ENCODE results near the gene ACTR10.

The ACTR10 gene

DNA sequence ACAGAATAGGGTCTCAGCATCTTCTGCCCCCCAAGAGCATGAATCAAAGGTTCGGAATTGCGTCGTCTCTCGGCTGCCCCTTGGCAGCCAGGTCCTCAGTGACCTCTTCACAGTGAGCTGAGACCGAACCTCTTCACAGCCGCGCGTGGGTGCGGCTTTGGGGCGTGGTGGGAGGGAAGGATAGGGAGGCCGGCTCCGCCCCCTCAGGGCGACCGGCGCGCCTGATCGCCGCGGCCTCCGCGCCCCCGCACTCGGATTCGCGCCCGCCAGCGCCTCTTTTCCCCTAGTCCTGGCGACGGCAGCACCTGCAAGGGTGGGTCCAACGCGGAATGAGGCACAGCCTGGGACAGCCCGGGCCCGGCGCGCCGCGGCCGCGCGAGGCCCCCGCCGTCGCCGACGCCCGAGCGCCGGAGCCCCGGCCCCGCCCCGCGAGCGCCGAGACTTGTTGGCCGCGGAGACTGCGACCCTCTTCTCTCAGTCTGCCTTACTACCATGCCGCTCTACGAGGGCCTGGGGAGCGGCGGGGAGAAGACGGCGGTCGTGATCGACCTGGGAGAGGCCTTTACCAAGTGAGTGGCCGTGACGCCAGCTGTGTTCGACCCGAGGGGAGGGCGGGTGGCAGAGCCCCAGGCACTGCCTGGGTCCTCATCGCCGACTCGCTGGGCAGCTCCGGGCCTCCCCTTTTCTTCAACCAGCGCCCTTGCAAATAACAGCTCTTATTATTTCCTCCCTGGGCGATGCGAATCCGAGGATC is at the start of gene ACTR10:
Gene ACTR10 (plus strand): TSS at position 424 of the 754 bp plus-strand sequence. CDS start 69 bp downstream, at position 493.
- no peak for FAIRE-seq

DNA sequence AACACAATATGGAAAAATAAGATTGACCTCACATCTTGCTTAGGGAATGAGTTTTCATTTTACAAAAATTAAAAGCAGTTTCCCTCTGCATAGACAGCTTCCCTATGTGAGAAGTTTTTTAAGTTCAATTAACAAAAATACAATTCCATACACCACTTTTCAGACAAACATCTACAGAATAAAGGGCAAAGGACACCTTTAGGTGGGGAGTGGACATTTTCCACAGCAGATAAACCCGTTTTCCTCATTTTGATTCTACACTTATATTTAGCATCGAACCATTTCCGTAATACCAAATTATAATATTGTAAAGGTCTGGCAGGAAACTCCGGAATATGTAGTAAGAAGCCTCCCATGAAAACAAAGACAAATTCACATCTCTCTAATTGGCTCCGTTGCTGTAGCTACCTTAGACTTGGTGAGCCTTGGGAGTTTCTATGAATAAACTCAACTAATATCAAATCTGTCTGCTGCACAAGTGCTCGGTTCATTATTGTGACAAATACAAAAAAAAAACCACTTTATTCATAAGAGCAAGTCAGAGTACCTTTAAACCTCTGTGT is 49.6 kb upstream of the ACTR10 start:
- FAIRE-seq, result no peak

DNA sequence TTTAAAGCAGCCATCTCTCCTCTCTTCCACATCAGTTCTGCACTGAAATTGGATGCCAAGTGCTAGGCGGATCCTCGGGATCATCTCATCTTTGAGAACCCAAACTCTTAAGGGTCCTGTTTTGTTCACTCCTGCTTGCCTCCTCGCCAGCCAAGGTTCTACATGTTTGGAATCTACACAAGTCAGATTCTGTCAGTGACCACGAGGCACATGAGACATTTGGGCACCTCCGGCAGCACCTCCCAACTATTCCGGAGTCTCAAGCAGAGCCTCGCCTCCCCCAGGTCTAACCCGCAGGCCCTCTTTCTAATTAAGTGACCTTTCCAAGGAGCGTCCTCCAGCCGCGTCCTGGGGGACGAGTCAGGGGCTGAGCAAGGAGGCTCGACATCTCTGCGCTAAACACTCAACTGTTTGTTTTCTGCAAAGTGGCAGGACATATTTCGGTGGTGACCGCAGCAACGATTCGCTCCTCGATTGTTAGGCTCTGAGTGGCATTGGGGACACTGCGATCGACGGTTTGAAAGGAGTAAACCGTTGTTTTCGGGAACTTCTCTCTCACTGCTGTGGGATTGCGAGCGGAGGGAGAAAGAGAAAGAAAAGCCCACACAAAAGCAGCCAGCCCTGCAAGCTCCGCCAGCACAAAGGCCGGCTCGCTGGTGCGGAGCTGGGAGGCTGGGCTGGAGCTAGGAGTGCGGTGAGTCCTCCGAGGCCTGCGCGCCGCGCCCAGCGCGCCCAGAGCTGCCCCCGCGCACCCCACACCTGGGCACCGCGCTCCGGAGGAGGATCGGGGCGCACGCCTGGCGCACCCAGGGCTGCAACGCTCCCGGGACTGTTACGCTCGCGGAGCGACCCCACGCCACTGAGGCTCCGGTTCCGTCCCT is 48.6 kb upstream of the ACTR10 start:
- no peak for FAIRE-seq

DNA sequence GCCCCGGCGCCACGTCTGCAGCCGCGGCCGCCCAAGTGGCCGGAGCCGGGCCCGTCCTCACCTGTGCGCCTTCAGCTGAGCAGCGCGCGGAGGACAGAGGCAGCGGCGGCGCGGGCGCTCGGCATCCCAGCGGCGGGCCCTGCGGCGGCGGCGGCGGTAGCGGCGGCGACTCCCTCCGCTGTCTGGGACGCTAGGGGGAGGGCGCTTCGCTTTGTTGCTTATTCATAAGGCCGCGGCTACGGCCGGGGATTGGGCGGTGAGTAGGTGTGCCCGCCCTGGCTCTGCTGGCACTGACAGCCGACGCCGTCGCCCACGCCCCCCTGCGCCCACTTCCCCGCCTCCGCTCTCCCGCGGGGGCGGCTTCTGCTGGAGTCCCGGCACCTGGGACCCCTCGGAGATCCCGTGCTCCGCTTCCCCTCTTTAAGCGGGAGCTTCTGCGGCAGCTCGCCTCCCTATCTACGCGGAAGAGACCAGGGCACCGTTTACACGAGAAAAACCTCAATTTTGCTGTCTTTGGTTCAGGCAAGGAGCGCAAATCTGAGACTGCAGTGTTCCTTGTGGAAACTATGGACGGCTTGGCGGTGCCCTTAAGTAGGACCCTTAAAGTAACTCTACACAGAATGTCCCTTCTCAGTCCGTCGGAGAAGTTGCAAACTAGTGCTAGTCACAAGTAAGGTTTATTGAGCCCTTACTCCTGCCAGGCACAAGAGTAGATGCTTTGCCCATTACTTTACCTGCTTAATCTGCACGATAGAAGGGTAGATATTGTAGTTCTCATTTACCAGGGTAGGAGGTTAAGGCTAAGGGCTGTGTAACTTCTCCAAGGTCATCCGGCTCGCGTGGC is 47.7 kb upstream of the ACTR10 start, which contains the start of gene ARMH4:
Gene ARMH4 (minus strand): TSS at position 200 of the 844 bp plus-strand sequence. CDS start 12,855 bp downstream, outside the sequence.
- no peak for FAIRE-seq

DNA sequence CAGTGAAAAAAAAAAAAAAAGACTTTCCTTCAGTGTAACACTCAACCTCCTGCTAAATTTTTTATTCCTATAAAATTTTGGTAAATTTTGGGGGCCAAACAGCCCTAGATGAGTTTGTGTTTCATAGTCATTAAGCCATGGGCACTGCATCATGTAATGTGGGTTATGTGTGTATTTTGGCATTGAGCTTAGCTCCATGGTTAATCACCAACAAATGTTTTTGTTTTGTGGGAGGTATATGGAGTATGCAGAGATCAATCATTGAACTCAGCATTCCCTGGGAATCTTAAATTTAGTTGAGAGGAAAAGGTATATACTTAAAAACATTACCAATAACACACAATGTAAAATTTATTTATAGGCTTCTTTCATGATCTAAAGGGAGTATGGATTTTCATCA is 39.4 kb upstream of the ACTR10 start:
- FAIRE-seq, result no peak

DNA sequence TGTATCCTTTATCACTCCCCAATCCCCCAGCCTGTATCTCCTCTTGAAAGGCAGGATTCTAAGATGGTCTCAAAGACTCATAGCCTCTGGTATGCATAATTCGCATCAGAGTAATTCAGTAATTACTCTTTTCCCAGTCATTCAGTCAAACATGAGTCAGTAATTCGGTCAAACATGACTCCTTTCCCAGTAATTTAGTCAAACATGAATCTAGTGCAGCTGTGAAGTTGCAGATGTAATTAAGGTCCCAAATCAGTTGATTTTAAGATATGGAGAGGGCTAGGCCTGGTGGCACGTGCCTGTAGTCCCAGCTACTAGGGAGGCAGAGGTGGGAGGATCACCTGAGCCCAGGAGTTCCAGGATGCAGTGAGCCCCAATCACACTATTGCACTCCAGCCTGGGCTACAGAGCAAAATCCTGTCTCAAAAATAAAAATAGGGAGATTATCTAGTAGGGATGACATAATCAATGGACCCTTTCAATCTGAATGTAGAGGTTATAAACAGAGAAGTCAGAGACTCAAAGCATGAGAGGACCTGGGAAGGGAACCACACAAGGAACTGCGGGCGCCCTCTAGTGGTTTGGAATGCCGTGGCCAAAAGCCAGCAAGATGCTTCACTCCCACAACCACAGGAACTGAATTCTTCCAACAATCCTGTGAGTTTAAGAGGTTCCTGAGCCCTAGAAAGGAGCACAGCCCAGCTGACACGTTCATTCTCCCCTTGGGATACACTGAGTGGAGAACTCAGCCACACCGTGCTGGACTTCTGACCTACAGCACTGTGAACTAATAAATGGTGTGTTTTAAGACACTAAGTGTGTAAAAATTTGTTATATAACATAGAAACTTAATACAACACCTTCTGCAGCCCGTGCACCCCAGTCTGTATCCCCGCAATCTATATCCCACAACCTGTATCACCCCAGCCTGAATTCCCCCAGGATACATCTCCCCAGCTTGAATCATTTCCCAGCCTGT is 33.7 kb upstream of the ACTR10 start:
- FAIRE-seq, result no peak

- no peak for FAIRE-seq
These were observed 32.9 kb upstream of the ACTR10 start for GRCh38 chr14:58167057-58167456.

- FAIRE-seq, result no peak
These were observed 32.1 kb upstream of the ACTR10 start for GRCh38 chr14:58167891-58168290.

- FAIRE-seq, result no peak
These were observed 28.9 kb upstream of the ACTR10 start for GRCh38 chr14:58171090-58171489.

- FAIRE-seq, result no peak
These were observed 22.8 kb upstream of the ACTR10 start for GRCh38 chr14:58177125-58177524.

GRCh38 chr14:58189176-58189575 is 10.8 kb upstream of the ACTR10 start:
- FAIRE-seq, result no peak

DNA sequence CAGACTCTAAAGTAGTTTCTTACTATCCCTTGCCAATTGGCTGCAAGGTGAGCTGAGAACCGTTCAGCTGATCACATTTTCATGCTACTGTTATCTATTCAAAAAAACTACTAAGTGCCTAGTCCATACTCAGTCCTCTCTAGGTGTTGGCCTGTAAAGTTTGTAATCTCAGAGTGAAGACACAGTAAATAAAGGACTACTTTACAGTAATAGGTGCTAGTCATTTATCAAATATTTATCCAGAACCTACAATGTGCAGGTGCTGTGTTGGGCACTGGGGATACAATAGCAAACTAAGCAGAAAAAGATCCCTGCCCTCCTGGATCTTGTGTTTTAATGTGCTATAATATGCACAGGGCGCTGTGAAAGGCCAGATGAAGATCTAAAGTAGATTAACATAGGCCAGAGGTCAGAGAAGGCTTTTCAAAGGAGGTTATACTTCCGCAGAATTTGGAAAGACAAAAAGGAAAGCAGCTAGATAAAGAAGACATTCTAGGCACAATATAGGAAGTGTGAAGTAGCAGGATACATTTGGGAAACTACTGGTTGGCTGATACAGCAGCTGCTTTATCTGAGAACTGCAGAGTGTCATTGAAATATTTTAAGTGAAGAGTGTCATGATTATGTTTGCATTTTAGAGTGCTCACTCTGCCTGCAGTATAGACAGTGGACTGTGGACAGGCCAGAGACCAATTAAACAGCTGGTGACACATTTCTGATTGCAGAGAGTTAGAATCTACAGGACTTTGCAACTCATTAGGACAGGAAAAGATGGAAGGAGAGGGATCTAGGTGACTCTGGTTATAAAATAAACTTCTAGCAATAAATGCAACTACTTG is 8.0 kb upstream of the ACTR10 start:
- FAIRE-seq, result no peak

GRCh38 chr14:58193542-58193941 is 6.4 kb upstream of the ACTR10 start:
- FAIRE-seq, result no peak

- no peak for FAIRE-seq
These were observed 3.8 kb upstream of the ACTR10 start for GRCh38 chr14:58196198-58196597.

DNA sequence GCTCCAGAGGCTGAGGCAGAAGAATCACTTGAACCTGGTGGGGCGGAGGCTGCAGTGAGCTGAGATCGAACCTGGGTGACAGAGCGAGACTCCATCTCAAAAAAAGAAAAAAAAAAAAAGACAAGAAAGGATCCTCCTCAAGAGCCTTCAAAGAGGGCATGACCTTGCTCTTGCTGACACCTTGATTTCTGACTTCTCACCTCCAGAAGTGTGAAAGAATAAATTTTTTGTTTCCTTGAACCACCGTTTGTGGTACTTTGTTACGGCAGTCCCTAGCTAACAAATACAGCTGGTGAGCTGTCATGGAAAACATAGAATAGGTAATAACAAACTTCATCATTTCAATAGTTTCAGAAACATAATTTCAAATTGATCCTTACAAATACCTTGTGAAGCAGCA is 1.9 kb upstream of the ACTR10 start:
- no peak for FAIRE-seq

DNA sequence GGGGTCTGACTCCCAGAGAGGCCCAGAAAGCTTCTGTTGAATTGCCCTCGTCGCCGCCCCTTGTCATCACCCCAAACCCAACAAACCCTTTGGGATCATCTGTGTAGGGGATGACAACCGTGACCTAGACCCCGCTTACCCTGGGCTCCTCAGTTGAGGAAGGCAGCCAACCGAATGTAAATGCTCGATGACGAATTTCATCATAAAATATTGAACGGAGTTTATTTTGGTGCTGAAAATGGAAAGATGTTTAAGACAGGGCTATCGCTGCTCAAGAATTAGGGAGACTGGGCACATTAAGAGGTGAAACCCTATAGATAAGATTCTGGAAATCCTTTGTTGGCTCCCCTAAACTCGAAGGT is 512 bp downstream of the ACTR10 start:
- no peak for FAIRE-seq

GRCh38 chr14:58200846-58201245 is 897 bp downstream of the ACTR10 start:
- no peak for FAIRE-seq

DNA sequence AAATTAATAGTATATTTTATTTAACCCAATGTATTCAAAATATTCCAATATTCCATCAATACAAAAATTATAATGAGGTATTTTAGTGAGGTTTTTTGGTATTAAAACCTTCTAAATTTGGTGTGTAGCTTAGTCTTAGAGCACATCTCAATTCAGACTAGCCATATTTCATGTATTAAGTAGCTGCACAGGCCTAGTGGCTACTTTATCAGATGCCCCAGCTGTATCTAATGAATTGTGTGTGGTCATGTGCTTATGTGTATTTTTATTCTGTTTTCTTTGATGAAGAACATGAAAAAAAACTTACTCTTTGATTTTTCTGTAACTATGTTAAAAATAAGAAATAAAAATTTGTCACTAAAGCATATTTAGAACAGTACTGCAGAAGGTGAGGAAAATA is 13.2 kb downstream of the ACTR10 start:
- no peak for FAIRE-seq

- FAIRE-seq, result no peak
These were observed 15.4 kb downstream of the ACTR10 start for GRCh38 chr14:58215191-58215914.

DNA sequence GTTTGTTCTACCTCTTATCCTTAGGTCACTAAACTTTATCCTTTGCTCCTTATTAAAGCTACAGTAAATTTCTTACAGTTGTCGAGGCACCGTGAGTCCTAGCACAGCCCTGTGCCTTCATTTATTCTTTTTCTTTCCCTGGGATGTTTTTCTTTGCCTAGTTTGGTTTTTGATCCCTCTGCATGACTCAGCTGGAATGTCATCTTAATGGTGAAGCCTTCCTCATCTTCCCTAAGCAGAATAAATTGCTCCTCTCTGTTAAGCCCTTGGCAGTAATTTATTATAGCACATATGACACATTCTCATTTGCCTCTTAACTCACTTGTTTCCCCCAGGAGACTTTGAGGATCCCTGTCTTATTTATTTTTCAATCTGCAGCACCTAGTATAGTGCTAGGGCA is 16.6 kb downstream of the ACTR10 start:
- FAIRE-seq, result no peak

Data from TTC549 (cell line).